HCT116 (cell line): Measurements from ENCODE around the gene EGLN3. TPM values are rescaled to one million over a fixed set of nuclear protein-coding genes. Genes with fewer than 3 reads are reported as not detected.

Source experiments
- ATAC-seq: fragments of 200-7000 bp; cut with Tn5 transposase; 2 replicates; pipeline ENCODE4 v1.9.1; 2020; ENCODE audit warnings: mild to moderate bottlenecking, moderate library complexity
- BruUV-seq: library from RNA; stranded (reverse); fragments of 400-500 nt; replicated peaks from 2 replicates; lab custom pipeline; 2021; lab: Mats Ljungman, UMichigan
- CTCF ChIA-PET: fragments of 300-600 bp; sonication (Branson Sonifier 250); formaldehyde crosslinking; loops from one replicate; lab custom pipeline; 2021; ENCODE audit warnings: antibody characterized with exemption; lab: Charles Lee
- POLR2A ChIA-PET: fragments of 300-600, 350-600 bp; sonication (Branson Sonifier 250); formaldehyde crosslinking; loops from one replicate; lab custom pipeline; 2021; ENCODE audit warnings: antibody characterized with exemption; lab: Charles Lee
- RAD21 ChIA-PET, 2 experiments: fragments of 300-600 bp; sonication (Branson Sonifier 250); formaldehyde crosslinking; loops; one replicate each; lab custom pipeline; 2023; ENCODE audit warnings: low total read pairs in 2 of 2; ENCODE audit not compliant: uncharacterized antibody in 2 of 2, unreplicated experiment in 2 of 2, low non-redundant PET in 1 of 2; lab: Charles Lee
- DNase-seq: peaks from one replicate; pipeline ENCODE4 v3.0.0-alpha.2; 2010; ENCODE audit warnings: low read depth, low spot score
- H2AFZ ChIP-seq: fragments of 200-600 bp; shearing (Covaris generic), sonication (generic); 2 replicates; pipeline ENCODE4 v1.6.1; 2017; ENCODE audit warnings: low read depth, mixed run types, mixed read lengths, antibody characterized with exemption, low read length; ENCODE audit not compliant: poor library complexity, severe bottlenecking
- H3K27ac ChIP-seq: 2 replicates; pipeline ENCODE4 v1.5.1; 2012; ENCODE audit warnings: low read depth, low read length
- H3K27me3 ChIP-seq: fragments of 200-600 bp; sonication (generic); 2 replicates; pipeline ENCODE4 v1.6.1; 2016; ENCODE audit warnings: mixed run types, low read length, mixed read lengths; ENCODE audit not compliant: insufficient read depth
- H3K36me3 ChIP-seq, 2 experiments: fragments of 200-500 bp in 1 of 2; fragments of 200-600 bp in 1 of 2; sonication (Bioruptor generic) in 1 of 2; sonication (generic) in 1 of 2; 2 replicates each; pipeline versions ENCODE4 v1.5.1 to v1.6.1; 2014 to 2016; ENCODE audit warnings: low read length in 2 of 2, inconsistent platforms in 1 of 2, mixed read lengths in 1 of 2, mixed run types in 1 of 2; ENCODE audit not compliant: insufficient read depth in 2 of 2, control insufficient read depth in 1 of 2
- H3K4me1 ChIP-seq, 2 experiments: fragments of 200-600 bp in 1 of 2; sonication (generic) in 1 of 2; 2 replicates each; pipeline versions ENCODE4 v1.5.1 to v1.6.1; 2012 to 2017; ENCODE audit warnings: low read length in 2 of 2, inconsistent platforms in 1 of 2, mild to moderate bottlenecking in 1 of 2, mixed read lengths in 1 of 2, mixed run types in 1 of 2, moderate library complexity in 1 of 2; ENCODE audit not compliant: insufficient read depth in 2 of 2, control insufficient read depth in 1 of 2
- H3K4me2 ChIP-seq: fragments of 200-600 bp; sonication (generic); 2 replicates; pipeline ENCODE4 v1.6.1; 2017; ENCODE audit warnings: mixed run types, low read length, mixed read lengths
- H3K4me3 ChIP-seq, 2 experiments: fragments of 200-600 bp in 1 of 2; sonication (generic) in 1 of 2; replicated peaks in 1 of 2; 2 replicates each; pipeline ENCODE4 v1.5.1; 2011 to 2016; ENCODE audit warnings: low read length in 2 of 2, control low read depth in 1 of 2, low read depth in 1 of 2, mild to moderate bottlenecking in 1 of 2, mixed read lengths in 1 of 2, mixed run types in 1 of 2
- H3K79me2 ChIP-seq: fragments of 200-600 bp; sonication (generic); 2 replicates; pipeline ENCODE4 v1.6.1; 2017; ENCODE audit warnings: mild to moderate bottlenecking, mixed run types, low read length, moderate library complexity, mixed read lengths; ENCODE audit not compliant: insufficient read depth
- H3K9ac ChIP-seq: fragments of 200-600 bp; sonication (generic); 2 replicates; pipeline ENCODE4 v1.6.1; 2016; ENCODE audit warnings: low read length, mixed read lengths
- H3K9me2 ChIP-seq: fragments of 200-600 bp; sonication (generic), shearing (Covaris generic); 2 replicates; pipeline ENCODE4 v1.6.1; 2017; ENCODE audit warnings: mixed run types, mild to moderate bottlenecking, moderate library complexity; ENCODE audit not compliant: insufficient read depth
- H3K9me3 ChIP-seq, 2 experiments: fragments of 200-500 bp in 1 of 2; fragments of 200-600 bp in 1 of 2; sonication (Bioruptor generic) in 1 of 2; sonication (generic) in 1 of 2; 2 replicates each; pipeline ENCODE4 v1.6.1; 2014 to 2017; ENCODE audit warnings: low read length in 2 of 2, mixed read lengths in 2 of 2, inconsistent platforms in 1 of 2, low read depth in 1 of 2, mild to moderate bottlenecking in 1 of 2, mixed run types in 1 of 2, moderate library complexity in 1 of 2; ENCODE audit not compliant: control insufficient read depth in 1 of 2, insufficient read depth in 1 of 2
- H4K20me1 ChIP-seq: fragments of 200-600 bp; sonication (generic), shearing (Covaris generic); 2 replicates; pipeline ENCODE4 v1.6.1; 2017; ENCODE audit warnings: mixed run types, mild to moderate bottlenecking, moderate library complexity; ENCODE audit not compliant: insufficient read depth
- CBX3 ChIP-seq: IDR thresholded peaks from 2 replicates; pipeline ENCODE4 v1.6.1; 2012; ENCODE audit warnings: low read depth
- EGR1 ChIP-seq: IDR thresholded peaks from 2 replicates; pipeline ENCODE4 v1.6.1; 2012; ENCODE audit warnings: low read depth
- FOSL1 ChIP-seq: IDR thresholded peaks from 2 replicates; pipeline ENCODE4 v1.6.1; 2012; ENCODE audit warnings: low read depth
- POLR2A ChIP-seq: IDR thresholded peaks from 2 replicates; pipeline ENCODE4 v1.7.0; 2011; ENCODE audit warnings: borderline replicate concordance; ENCODE audit not compliant: insufficient read depth, insufficient read length; ENCODE audit errors: extremely low read depth
- POLR2AphosphoS5 ChIP-seq: IDR thresholded peaks from 2 replicates; pipeline ENCODE4 v1.6.1; 2011; ENCODE audit warnings: mild to moderate bottlenecking, low read depth, low read length, moderate library complexity
- RAD21 ChIP-seq: IDR thresholded peaks from 2 replicates; pipeline ENCODE4 v1.6.1; 2012; ENCODE audit warnings: low read depth, mild to moderate bottlenecking
- ZNF274 ChIP-seq: fragments of 200-500 bp; sonication (Bioruptor generic); IDR thresholded peaks from 2 replicates; pipeline ENCODE4 v1.6.1; 2014; ENCODE audit warnings: mild to moderate bottlenecking, low read depth, low read length, inconsistent platforms
- intact Hi-C: fragments of 100-400 bp; cut with micrococcal nuclease; formaldehyde crosslinking; loops from 2 replicates; pipeline ENCODE4 v1.10.0; 2022
- total RNA-seq: library from RNA; stranded (reverse); gene quantifications from one replicate; pipeline ENCODE4 v1.2.1, GENCODE V29; 2021; ENCODE audit not compliant: unreplicated experiment
- TF ChIP-seq, protein P1 (sequence below), 3 experiments: fragments of 200-600 bp in 1 of 3; sonication (generic) in 1 of 3; IDR thresholded peaks in 2 of 3; conservative IDR thresholded peaks in 1 of 3; 2 replicates each; pipeline ENCODE4 v1.5.1; 2012 to 2017; ENCODE audit warnings: low read depth in 2 of 3, low read length in 2 of 3, antibody characterized with exemption in 1 of 3, borderline replicate concordance in 1 of 3, control low read depth in 1 of 3, mild to moderate bottlenecking in 1 of 3, mixed read lengths in 1 of 3, mixed run types in 1 of 3, moderate library complexity in 1 of 3; ENCODE audit not compliant: insufficient read depth in 1 of 3
- TF ChIP-seq, protein P2 (sequence below): IDR thresholded peaks from 2 replicates; pipeline ENCODE4 v1.6.1; 2012
- TF ChIP-seq, protein P3 (sequence below): IDR thresholded peaks from 2 replicates; pipeline ENCODE4 v1.6.1; 2012; ENCODE audit warnings: low read depth

EGLN3 gene
- total RNA-seq, 1 experiment from 2014 or later = 13.6 TPM

DNA sequence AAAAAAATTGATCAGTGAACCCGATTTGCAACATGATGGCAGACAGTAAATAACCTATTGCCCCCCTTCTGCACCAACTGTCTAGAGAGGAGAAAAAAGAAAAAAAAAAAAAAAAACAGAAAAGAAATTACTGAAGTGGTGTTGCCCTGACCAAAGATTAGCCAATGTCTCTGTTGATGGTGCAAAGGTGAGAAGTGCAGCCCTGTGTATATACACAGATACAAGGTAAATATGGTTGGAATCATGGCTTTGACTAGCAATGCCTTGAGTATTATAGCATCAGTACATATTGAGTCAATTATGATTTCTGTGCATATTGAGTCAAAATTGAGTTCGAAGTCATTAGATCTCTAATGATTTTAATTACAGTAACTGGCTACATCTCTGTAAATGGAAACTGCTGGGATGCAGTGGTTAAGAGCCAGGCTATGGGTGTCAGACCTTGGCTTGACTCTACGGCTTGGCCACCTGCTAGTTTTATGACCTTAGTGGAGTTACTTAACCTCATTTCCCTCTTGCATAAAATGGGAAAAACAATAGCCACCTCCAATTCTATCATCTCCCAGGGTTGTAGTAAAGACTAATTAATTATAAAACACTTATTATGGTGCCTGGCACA, 51.0 kb downstream of the EGLN3 start:
- no peak for ATAC-seq
- no peak overlapping the region for H3K9ac ChIP-seq
- no peaks in the 10 kb centered on the region for H3K36me3 ChIP-seq
- H3K4me2 ChIP-seq = no peak overlapping the region
- H4K20me1 ChIP-seq = no peaks in the 10 kb centered on the region
- no peak overlapping the region for H3K27ac ChIP-seq
- no peaks in the 10 kb centered on the region for H3K9me2 ChIP-seq
- H3K4me1 ChIP-seq = no peaks in the 10 kb centered on the region
- ChIA-PET POLR2A (no interaction called here), RAD21 (no interaction called here), CTCF (no interaction called here)
- intact Hi-C loops = no loop called here
- DNase-seq = no peak
- BruUV-seq = no TSS peak
- no peaks in the 10 kb centered on the region for H3K9me3 ChIP-seq
- H3K27me3 ChIP-seq = no peaks in the 10 kb centered on the region
- no peak overlapping the region for H2AFZ ChIP-seq
- H3K4me3 ChIP-seq = no peak overlapping the region
- TF ChIP-seq, protein P1, sequence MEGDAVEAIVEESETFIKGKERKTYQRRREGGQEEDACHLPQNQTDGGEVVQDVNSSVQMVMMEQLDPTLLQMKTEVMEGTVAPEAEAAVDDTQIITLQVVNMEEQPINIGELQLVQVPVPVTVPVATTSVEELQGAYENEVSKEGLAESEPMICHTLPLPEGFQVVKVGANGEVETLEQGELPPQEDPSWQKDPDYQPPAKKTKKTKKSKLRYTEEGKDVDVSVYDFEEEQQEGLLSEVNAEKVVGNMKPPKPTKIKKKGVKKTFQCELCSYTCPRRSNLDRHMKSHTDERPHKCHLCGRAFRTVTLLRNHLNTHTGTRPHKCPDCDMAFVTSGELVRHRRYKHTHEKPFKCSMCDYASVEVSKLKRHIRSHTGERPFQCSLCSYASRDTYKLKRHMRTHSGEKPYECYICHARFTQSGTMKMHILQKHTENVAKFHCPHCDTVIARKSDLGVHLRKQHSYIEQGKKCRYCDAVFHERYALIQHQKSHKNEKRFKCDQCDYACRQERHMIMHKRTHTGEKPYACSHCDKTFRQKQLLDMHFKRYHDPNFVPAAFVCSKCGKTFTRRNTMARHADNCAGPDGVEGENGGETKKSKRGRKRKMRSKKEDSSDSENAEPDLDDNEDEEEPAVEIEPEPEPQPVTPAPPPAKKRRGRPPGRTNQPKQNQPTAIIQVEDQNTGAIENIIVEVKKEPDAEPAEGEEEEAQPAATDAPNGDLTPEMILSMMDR (IDR thresholded peaks at IDR 0.05 in 2 of 3, conservative IDR thresholded peaks at IDR 0.05 in 1 of 3; ENCODE audit: borderline replicate concordance in 1 of 3, insufficient read depth in 1 of 3, low read depth in 2 of 3, low read length in 2 of 3) = no peak
- TF ChIP-seq CBX3 (no peak), ZNF274 (no peak), RAD21 (no peak), POLR2A (no peak), POLR2AphosphoS5 (no peak), EGR1 (no peak), FOSL1 (no peak)
- TF ChIP-seq, protein P2, sequence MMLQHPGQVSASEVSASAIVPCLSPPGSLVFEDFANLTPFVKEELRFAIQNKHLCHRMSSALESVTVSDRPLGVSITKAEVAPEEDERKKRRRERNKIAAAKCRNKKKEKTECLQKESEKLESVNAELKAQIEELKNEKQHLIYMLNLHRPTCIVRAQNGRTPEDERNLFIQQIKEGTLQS = no peak
- TF ChIP-seq, protein P3, sequence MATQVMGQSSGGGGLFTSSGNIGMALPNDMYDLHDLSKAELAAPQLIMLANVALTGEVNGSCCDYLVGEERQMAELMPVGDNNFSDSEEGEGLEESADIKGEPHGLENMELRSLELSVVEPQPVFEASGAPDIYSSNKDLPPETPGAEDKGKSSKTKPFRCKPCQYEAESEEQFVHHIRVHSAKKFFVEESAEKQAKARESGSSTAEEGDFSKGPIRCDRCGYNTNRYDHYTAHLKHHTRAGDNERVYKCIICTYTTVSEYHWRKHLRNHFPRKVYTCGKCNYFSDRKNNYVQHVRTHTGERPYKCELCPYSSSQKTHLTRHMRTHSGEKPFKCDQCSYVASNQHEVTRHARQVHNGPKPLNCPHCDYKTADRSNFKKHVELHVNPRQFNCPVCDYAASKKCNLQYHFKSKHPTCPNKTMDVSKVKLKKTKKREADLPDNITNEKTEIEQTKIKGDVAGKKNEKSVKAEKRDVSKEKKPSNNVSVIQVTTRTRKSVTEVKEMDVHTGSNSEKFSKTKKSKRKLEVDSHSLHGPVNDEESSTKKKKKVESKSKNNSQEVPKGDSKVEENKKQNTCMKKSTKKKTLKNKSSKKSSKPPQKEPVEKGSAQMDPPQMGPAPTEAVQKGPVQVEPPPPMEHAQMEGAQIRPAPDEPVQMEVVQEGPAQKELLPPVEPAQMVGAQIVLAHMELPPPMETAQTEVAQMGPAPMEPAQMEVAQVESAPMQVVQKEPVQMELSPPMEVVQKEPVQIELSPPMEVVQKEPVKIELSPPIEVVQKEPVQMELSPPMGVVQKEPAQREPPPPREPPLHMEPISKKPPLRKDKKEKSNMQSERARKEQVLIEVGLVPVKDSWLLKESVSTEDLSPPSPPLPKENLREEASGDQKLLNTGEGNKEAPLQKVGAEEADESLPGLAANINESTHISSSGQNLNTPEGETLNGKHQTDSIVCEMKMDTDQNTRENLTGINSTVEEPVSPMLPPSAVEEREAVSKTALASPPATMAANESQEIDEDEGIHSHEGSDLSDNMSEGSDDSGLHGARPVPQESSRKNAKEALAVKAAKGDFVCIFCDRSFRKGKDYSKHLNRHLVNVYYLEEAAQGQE = no peak
- H3K79me2 ChIP-seq = no peaks in the 10 kb centered on the region
